Neutrophil (primary cell): ENCODE measurements around the gene RGSL1.

ENCODE experiments used
- H3K27ac ChIP-seq: fragments of 200-600 bp; sonication (generic); 2 replicates; pipeline ENCODE4 v1.5.1; 2016; ENCODE audit warnings: mild to moderate bottlenecking, moderate library complexity
- H3K27me3 ChIP-seq: fragments of 200-600 bp; sonication (generic); 2 replicates; pipeline ENCODE4 v1.6.0; 2016; ENCODE audit warnings: mild to moderate bottlenecking
- H3K36me3 ChIP-seq: fragments of 200-600 bp; sonication (generic); 2 replicates; pipeline ENCODE4 v1.5.1; 2017
- H3K4me1 ChIP-seq, 2 experiments: fragments of 200-600 bp in 1 of 2; sonication (generic) in 1 of 2; 1 replicate in 1 of 2; 2 replicates in 1 of 2; pipeline versions ENCODE4 v1.5.1 to v1.6.1; 2013 to 2016; ENCODE audit warnings: low read depth in 1 of 2, low read length in 1 of 2, mild to moderate bottlenecking in 1 of 2, moderate library complexity in 1 of 2; ENCODE audit not compliant: control insufficient read depth in 1 of 2, insufficient read depth in 1 of 2
- H3K4me3 ChIP-seq, 2 experiments: fragments of 200-600 bp in 1 of 2; sonication (generic) in 1 of 2; 1 replicate in 1 of 2; 2 replicates in 1 of 2; pipeline ENCODE4 v1.5.1; 2013 to 2016; ENCODE audit warnings: low read depth in 1 of 2, low read length in 1 of 2, mild to moderate bottlenecking in 1 of 2, moderate library complexity in 1 of 2
- H3K9me3 ChIP-seq: fragments of 200-600 bp; sonication (generic); 2 replicates; pipeline ENCODE4 v1.5.1; 2016
- CTCF ChIP-seq: fragments of 200-600 bp; sonication (generic); IDR thresholded peaks from 2 replicates; pipeline ENCODE4 v1.5.1; 2016; ENCODE audit warnings: antibody characterized with exemption

Gene RGSL1

GRCh38 chr1:182408435-182409075, 41.4 kb upstream of the RGSL1 start:
- H3K9me3 ChIP-seq, result no peaks in the 10 kb centered on the region
- no peak overlapping the region for H3K4me3 ChIP-seq
- H3K27me3 ChIP-seq, result peaks cover 9% of the 10 kb centered on the region
- TF ChIP-seq CTCF, result no peak
- no peaks in the 10 kb centered on the region for H3K4me1 ChIP-seq
- no peaks in the 10 kb centered on the region for H3K36me3 ChIP-seq
- H3K27ac ChIP-seq, result no peak overlapping the region

GRCh38 chr1:182410138-182410537, 39.8 kb upstream of the RGSL1 start:
- H3K27me3 ChIP-seq, result peaks cover 19% of the 10 kb centered on the region
- no peak overlapping the region for H3K27ac ChIP-seq
- no peaks in the 10 kb centered on the region for H3K36me3 ChIP-seq
- no peaks in the 10 kb centered on the region for H3K9me3 ChIP-seq
- no peak for TF ChIP-seq CTCF
- no peak overlapping the region for H3K4me3 ChIP-seq
- H3K4me1 ChIP-seq, result no peaks in the 10 kb centered on the region

GRCh38 chr1:182410620-182411273, 39.2 kb upstream of the RGSL1 start:
- H3K9me3 ChIP-seq, result no peaks in the 10 kb centered on the region
- H3K4me3 ChIP-seq, result no peak overlapping the region
- peaks cover 25% of the 10 kb centered on the region for H3K27me3 ChIP-seq
- no peak overlapping the region for H3K27ac ChIP-seq
- no peak for TF ChIP-seq CTCF
- H3K36me3 ChIP-seq, result no peaks in the 10 kb centered on the region
- H3K4me1 ChIP-seq, result no peaks in the 10 kb centered on the region

- no peak overlapping the region for H3K27ac ChIP-seq
- peaks cover 41% of the 10 kb centered on the region for H3K27me3 ChIP-seq
- H3K4me1 ChIP-seq, result no peaks in the 10 kb centered on the region
- no peak overlapping the region for H3K4me3 ChIP-seq
- no peaks in the 10 kb centered on the region for H3K9me3 ChIP-seq
- H3K36me3 ChIP-seq, result no peaks in the 10 kb centered on the region
- no peak for TF ChIP-seq CTCF
These were observed 36.5 kb upstream of the RGSL1 start for GRCh38 chr1:182413486-182413885.

- Histone ChIP-seq H3K27me3 (peaks cover 46% of the 10 kb centered on the region), H3K27ac (no peak overlapping the region), H3K4me1 (no peaks in the 10 kb centered on the region), H3K9me3 (no peaks in the 10 kb centered on the region), H3K4me3 (no peak overlapping the region), H3K36me3 (no peaks in the 10 kb centered on the region)
- no peak for TF ChIP-seq CTCF
These were observed 36.0 kb upstream of the RGSL1 start for GRCh38 chr1:182413969-182414368.
